Body of pancreas (tissue), 4 donors: Measurements from ENCODE around the gene ABHD4. TPM values are rescaled to one million over a fixed set of nuclear protein-coding genes. Genes with fewer than 3 reads are reported as not detected.

Experiments used
- ATAC-seq: fragments of 150-250 bp; one replicate; pipeline ENCODE4 v1.9.1; 2016
- DNase-seq, 4 donors: peaks; one replicate each; pipeline ENCODE4 v3.0.0-alpha.2; 2019
- H3K27ac ChIP-seq, 4 donors: fragments of 200-600 bp; sonication (generic); 1 replicate in 3 of 4; 2 replicates in 1 of 4; pipeline versions ENCODE4 v1.5.1 to v1.6.1; 2016 to 2019; ENCODE audit warnings: mild to moderate bottlenecking in 1 of 4, mixed read lengths in 1 of 4, moderate library complexity in 1 of 4
- H3K27me3 ChIP-seq, 2 donors: fragments of 200-600 bp; sonication (generic); one replicate each; pipeline ENCODE4 v1.6.0; 2016; ENCODE audit warnings: mild to moderate bottlenecking in 1 of 2
- H3K36me3 ChIP-seq, 2 donors: fragments of 200-600 bp; sonication (generic); replicated peaks in 1 of 2; 2 replicates each; pipeline ENCODE4 v1.5.1; 2016; ENCODE audit warnings: low read depth in 2 of 2; ENCODE audit not compliant: insufficient read depth in 1 of 2
- H3K4me1 ChIP-seq: fragments of 200-600 bp; sonication (generic); one replicate; pipeline ENCODE4 v1.6.0; 2016
- H3K4me3 ChIP-seq, 2 donors: fragments of 200-600 bp; sonication (generic); 1 replicate in 1 of 2; 2 replicates in 1 of 2; pipeline ENCODE4 v1.5.1; 2016 to 2019
- H3K9me3 ChIP-seq, 3 donors: fragments of 200-600 bp; sonication (generic); 1 replicate in 2 of 3; 2 replicates in 1 of 3; pipeline ENCODE4 v1.5.1; 2016
- POLR2A ChIP-seq, 3 donors: fragments of 450-650 bp; IDR thresholded peaks; one replicate each; pipeline ENCODE4 v1.6.1; 2016; ENCODE audit warnings: antibody characterized with exemption in 3 of 3, mild to moderate bottlenecking in 2 of 3
- WGBS, 2 donors: methylation state at CpG; one replicate each; pipeline ENCODE4 v1.1.5; 2017; 5-methylcytosine and 5-hydroxymethylcytosine counted together
- intact Hi-C: fragments of 100-400 bp; cut with DNase I; formaldehyde crosslinking; loops from one replicate; pipeline ENCODE4 v1.15.1; 2023
- total RNA-seq, 2 donors: library from RNA; depleted of rRNA; stranded (reverse); fragments of >200 nt; gene quantifications; one replicate each; pipeline ENCODE4 v1.1.0, GENCODE V29; 2016
- TF ChIP-seq, protein P1 (sequence below), 7 experiments: fragments of 450-650 bp in 4 of 7; fragments of 200-600 bp in 3 of 7; sonication (generic) in 3 of 7; IDR thresholded peaks; one replicate each; pipeline ENCODE4 v1.5.1; 2016 to 2019; ENCODE audit warnings: antibody characterized with exemption in 7 of 7

ABHD4 gene
- total RNA-seq, 2 donors from 2014 or later = 11.9 to 28.3 TPM

DNA sequence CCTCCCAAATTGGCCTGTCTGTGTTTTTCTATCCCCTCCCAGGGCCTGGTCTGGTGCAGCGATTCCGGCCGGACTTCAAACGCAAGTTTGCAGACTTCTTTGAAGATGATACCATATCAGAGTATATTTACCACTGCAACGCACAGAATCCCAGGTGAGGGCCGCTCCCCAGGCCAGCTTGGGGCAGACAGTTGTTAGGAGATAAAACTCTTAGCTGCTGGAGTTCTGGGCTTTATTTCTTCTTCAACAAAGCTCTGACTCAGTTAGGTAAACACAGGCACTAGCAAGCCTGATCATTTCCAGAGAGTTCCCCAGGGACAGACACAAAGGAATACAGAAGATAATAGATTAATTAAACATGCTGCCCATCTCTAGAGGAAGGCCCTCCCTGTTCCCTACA is 8.3 kb downstream of the ABHD4 start:
- 84 to 87% methylated on average over 6 of the region's 6 CpGs for whole genome bisulfite sequencing, 2 donors
- Histone ChIP-seq H3K4me3 (no peak overlapping the region), H3K27ac (no peak overlapping the region), H3K4me1 (no peaks in the 10 kb centered on the region), H3K27me3 (no peaks in the 10 kb centered on the region), H3K36me3 (peaks cover 36 to 45% of the 10 kb centered on the region in 2 donors), H3K9me3 (no peaks in the 10 kb centered on the region)
- TF ChIP-seq, protein P1, sequence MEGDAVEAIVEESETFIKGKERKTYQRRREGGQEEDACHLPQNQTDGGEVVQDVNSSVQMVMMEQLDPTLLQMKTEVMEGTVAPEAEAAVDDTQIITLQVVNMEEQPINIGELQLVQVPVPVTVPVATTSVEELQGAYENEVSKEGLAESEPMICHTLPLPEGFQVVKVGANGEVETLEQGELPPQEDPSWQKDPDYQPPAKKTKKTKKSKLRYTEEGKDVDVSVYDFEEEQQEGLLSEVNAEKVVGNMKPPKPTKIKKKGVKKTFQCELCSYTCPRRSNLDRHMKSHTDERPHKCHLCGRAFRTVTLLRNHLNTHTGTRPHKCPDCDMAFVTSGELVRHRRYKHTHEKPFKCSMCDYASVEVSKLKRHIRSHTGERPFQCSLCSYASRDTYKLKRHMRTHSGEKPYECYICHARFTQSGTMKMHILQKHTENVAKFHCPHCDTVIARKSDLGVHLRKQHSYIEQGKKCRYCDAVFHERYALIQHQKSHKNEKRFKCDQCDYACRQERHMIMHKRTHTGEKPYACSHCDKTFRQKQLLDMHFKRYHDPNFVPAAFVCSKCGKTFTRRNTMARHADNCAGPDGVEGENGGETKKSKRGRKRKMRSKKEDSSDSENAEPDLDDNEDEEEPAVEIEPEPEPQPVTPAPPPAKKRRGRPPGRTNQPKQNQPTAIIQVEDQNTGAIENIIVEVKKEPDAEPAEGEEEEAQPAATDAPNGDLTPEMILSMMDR (IDR thresholded peaks at IDR 0.05) = no peak
- no peak for TF ChIP-seq POLR2A (IDR thresholded peaks at IDR 0.05)
- DNase-seq (no peak), ATAC-seq (no peak)
- intact Hi-C loops = no loop called here

DNA sequence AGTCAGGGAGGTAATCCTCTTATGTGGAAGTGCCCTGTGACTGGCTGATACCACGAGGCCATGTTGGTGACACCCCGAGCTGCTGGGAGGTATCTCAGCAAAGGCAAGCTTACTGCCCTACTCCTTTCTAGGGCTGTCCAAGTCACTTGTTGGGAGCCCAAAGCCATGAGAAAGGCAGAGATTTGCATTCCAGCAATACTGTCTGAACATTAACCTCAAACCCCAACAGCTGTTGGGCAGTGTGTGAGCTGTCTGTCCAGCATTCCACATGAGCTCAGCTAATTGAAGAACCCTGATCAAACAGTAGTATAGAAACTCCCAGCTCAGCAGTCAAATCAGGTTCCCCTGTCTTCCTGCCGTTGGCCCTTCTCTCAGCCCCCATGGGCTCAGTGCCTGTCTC is 9.2 kb downstream of the ABHD4 start:
- peaks cover 37 to 47% of the 10 kb centered on the region in 2 donors for H3K36me3 ChIP-seq
- H3K9me3 ChIP-seq = no peaks in the 10 kb centered on the region
- DNase-seq = no peak
- intact Hi-C loops = no loop called here
- H3K4me1 ChIP-seq = no peaks in the 10 kb centered on the region
- no peak for ATAC-seq
- no peaks in the 10 kb centered on the region for H3K27me3 ChIP-seq
- H3K4me3 ChIP-seq = no peak overlapping the region
- 53 to 72% methylated on average over 1 to 3 of the region's 3 CpGs for WGBS, 2 donors
- TF ChIP-seq POLR2A (IDR thresholded peaks at IDR 0.05) = no peak
- TF ChIP-seq, protein P1 (IDR thresholded peaks at IDR 0.05) = no peak
- no peak overlapping the region for H3K27ac ChIP-seq

DNA sequence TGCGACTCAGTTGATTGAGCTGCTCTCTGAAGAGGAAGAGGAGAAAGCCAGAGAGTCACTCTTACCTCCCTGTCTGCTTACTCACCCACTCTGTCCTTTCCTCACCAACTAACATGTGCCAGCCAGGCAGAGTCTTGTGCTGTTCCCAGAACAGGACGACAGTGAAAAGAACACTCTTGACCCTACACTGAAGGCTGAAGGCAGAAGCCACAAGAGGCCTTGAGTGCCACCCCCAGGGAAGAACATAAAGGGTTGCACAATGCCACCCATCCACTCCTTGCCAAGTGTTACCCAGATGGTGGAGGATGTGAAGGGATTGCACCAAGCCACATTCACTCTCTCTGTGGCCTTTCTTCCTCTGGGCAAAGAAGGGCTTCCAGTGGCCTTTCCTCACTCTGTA is 12.8 kb downstream of the ABHD4 start:
- no peaks in the 10 kb centered on the region for H3K27me3 ChIP-seq
- no peak overlapping the region for H3K27ac ChIP-seq
- ATAC-seq = no peak

DNA sequence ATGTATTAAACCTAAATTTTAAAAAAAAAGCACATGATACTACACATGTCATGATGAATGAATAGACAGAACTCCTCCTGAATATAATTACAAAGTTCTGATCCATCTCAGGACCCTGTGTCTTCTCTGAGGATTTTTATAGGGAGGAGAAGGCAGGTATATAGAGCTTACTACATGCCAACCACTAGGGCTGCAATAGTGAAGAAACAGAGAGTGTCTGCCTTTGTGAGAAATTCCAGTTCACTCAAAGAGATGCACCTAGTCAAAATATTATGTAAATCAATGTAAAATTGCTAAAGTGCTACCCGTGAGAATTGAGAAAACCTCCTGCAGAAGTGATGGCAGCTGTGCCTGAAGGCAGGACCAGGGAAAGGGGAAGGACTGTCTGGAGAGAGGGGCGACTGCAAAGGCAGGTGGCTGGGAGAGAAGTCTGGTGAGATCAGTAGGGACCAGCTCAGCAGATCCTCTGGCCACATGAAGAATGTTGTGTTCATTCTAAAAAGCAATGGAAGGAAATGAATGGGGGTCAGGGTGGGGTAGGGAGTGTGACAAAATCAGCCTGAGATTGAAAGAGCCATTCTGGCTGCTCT is 15.1 kb downstream of the ABHD4 start:
- peak overlapping the region; percentile 26 to 77 (median 60) for H3K27ac ChIP-seq
- DNase-seq = no peak
- no peaks in the 10 kb centered on the region for H3K9me3 ChIP-seq
- no peak for ATAC-seq
- TF ChIP-seq, protein P1 (IDR thresholded peaks at IDR 0.05) = no peak
- TF ChIP-seq POLR2A (IDR thresholded peaks at IDR 0.05) = no peak
- H3K27me3 ChIP-seq = no peaks in the 10 kb centered on the region
- peaks cover 11% of the 10 kb centered on the region for H3K4me1 ChIP-seq
- intact Hi-C loops = no loop called here
- peaks cover 13 to 31% of the 10 kb centered on the region in 2 donors for H3K36me3 ChIP-seq
- no peak overlapping the region for H3K4me3 ChIP-seq
- 52 to 59% methylated on average over 2 of the region's 2 CpGs for WGBS, 2 donors

More for the DNA sequence above, 12.8 kb downstream of the ABHD4 start:
- WGBS, 2 donors = 81 to 94% methylated on average over 2 of the region's 2 CpGs
- intact Hi-C loops = no loop called here
- no peak overlapping the region for H3K4me3 ChIP-seq
- TF ChIP-seq POLR2A (IDR thresholded peaks at IDR 0.05) = no peak
- TF ChIP-seq, protein P1 (IDR thresholded peaks at IDR 0.05) = no peak
- H3K36me3 ChIP-seq = peaks cover 30 to 39% of the 10 kb centered on the region in 2 donors
- DNase-seq = no peak
- H3K4me1 ChIP-seq = peaks cover 11% of the 10 kb centered on the region
- no peaks in the 10 kb centered on the region for H3K9me3 ChIP-seq

DNA sequence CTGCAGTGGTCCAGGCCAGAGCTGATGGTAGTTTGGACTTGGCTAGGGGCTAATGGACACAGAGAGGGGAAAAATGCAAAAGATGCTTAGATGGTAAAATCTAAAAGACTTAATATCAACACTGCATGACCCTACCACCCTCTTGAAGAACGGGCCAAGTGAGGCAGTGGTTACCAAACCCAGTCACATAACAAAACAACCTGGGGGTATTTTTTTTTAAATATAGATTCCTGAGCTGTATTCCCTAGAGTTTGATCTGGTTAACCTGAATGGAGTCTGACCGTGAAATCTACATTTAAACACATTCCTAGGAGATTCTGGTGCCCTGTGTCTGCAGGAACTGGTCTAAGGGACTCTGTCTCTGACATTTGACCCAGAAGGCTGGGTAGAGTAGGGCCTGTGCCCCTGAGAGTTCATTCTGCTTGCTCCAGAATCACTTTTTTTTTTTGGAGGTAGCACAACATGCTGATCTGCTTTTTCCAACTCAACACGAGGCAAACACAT is 15.7 kb downstream of the ABHD4 start:
- no peak for ATAC-seq
- H3K4me3 ChIP-seq = no peak overlapping the region
- no peak for DNase-seq

More for the DNA sequence above, 15.7 kb downstream of the ABHD4 start:
- no peaks in the 10 kb centered on the region for H3K27me3 ChIP-seq
- intact Hi-C loops = no loop called here
- no peaks in the 10 kb centered on the region for H3K9me3 ChIP-seq
- TF ChIP-seq POLR2A (IDR thresholded peaks at IDR 0.05) = no peak
- TF ChIP-seq, protein P1 (IDR thresholded peaks at IDR 0.05) = no peak
- peaks cover 11% of the 10 kb centered on the region for H3K4me1 ChIP-seq
- H3K36me3 ChIP-seq = peaks cover 9 to 25% of the 10 kb centered on the region in 2 donors
- peak overlapping the region; percentile 26 to 77 (median 60) for H3K27ac ChIP-seq
- WGBS, 2 donors = 54 to 62% methylated on average over 3 of the region's 3 CpGs
